GM12872 (cell line): ENCODE data around the gene IGFL4.

Experiments
- TF ChIP-seq, protein P1 (sequence below): IDR thresholded peaks from 3 replicates; pipeline ENCODE4 v1.5.1; 2011; ENCODE audit warnings: low read depth, mild to moderate bottlenecking, low read length, moderate library complexity; ENCODE audit not compliant: insufficient read depth

The IGFL4 gene

DNA sequence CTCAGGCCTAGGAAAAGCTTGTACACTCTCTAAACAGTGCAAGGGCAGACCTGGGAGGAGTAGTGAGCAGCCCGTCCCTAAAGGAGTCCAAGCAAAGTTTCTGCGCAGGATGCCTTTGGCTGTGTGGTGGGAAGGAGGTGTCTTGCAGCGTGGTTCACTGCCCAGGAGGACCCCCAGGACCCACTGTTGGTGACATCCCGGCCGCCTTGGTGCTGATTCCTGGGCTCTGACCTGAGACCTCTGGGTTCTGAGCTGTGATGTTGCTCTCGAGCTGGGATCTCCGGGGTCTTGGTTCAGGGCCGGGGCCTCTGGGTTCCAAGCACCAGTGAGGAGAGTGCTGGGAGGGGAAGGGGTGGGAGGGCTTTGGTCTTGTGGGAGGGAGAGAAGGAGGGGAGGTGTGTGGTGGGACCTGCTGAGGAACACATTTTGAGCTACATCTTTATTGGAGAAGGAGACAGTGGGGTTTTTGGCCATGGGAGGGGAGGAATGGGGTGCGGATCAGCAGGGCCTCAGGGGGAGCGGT lies 22.0 kb downstream of the IGFL4 start:
- TF ChIP-seq, protein P1, sequence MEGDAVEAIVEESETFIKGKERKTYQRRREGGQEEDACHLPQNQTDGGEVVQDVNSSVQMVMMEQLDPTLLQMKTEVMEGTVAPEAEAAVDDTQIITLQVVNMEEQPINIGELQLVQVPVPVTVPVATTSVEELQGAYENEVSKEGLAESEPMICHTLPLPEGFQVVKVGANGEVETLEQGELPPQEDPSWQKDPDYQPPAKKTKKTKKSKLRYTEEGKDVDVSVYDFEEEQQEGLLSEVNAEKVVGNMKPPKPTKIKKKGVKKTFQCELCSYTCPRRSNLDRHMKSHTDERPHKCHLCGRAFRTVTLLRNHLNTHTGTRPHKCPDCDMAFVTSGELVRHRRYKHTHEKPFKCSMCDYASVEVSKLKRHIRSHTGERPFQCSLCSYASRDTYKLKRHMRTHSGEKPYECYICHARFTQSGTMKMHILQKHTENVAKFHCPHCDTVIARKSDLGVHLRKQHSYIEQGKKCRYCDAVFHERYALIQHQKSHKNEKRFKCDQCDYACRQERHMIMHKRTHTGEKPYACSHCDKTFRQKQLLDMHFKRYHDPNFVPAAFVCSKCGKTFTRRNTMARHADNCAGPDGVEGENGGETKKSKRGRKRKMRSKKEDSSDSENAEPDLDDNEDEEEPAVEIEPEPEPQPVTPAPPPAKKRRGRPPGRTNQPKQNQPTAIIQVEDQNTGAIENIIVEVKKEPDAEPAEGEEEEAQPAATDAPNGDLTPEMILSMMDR: no peak

DNA sequence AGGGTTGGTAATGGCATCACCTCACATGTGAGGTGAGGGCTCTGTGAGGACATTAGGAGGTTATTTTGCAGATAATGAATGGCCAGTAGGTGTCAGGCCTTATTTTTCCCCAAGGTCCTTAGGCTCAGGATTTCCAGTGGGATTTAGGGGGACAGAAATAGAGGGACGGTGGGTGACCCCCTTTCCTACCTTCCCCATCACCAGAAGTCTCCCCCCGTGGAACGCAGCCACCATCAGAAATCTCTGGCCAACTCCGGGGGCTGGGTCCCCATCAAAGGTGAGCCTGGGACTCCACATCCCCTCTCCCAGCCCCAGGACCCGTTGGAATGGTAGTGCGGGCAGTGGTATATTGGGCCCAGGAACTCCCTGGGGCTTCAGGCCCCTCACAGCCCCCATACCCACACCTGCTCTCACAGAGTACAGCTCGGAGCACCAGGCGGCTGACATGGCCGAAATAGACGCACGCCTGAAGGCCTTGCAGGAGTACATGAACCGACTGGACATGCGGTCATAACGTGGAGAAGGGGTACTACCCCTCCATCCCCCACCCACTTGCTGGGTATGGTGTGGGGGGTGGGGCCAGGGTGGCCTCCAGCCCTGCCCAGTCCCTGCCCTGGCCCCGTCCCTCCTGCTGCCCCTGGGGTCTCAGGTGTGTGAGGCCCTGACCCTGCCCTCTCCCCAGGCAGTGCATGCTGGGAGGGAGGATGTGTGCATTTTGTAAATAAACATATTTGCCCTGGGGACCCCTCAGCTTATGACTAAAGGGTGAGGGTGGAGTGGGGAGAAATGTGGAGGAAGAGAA lies 22.7 kb downstream of the IGFL4 start:
- TF ChIP-seq, protein P1: no peak

DNA sequence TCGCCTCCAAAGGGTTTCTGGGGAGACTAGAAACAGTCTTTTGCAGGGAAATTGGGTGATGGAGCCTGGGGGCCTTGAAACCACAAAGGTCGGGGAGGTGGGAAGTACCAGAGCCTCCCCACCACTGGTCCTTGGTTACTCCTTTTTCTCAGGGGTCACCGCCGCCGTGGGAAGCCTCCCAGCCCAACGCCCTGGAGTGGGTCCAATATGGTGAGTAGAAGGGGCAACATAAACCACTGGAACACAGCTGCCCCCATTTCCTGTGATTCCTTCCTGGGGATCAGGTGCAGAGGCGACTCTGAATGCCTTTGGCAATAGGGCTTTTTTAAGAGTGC lies 23.7 kb downstream of the IGFL4 start:
- TF ChIP-seq, protein P1: no peak; the same call in 2 of the 3 replicates

DNA sequence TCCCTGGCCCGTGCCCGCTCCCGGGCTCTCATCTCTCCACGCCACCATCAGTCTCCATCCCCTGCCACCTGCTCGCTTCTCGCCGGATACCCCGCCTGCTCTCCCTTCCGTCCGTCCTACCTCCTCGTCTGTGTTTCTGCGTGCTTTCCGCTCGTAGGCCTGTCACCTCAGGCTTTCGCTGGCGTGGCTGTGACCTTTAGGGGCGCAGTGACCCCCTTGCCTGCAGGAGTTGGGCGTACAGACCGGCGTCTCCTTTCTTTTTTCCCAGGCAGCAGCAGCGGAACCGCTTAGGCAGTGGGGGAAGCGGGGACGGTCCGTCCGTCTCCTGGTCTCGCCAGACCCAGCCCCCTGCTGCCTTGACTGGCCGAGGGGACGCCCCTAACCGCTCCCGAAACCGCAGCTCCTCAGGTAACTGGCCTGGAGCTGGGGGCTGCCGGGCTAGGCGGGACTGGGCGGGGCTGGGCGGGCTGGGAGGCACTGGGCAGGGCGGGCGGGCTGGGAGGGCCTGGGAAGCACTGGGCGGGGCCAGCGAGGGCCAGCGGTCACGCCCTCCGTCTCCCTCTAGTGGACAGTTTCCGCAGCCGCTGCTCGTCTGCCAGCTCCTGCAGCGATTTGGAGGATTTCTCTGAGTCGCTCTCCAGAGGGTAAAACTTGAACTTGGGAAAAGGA lies 24.2 kb downstream of the IGFL4 start:
- TF ChIP-seq, protein P1: peak; percentile 85

DNA sequence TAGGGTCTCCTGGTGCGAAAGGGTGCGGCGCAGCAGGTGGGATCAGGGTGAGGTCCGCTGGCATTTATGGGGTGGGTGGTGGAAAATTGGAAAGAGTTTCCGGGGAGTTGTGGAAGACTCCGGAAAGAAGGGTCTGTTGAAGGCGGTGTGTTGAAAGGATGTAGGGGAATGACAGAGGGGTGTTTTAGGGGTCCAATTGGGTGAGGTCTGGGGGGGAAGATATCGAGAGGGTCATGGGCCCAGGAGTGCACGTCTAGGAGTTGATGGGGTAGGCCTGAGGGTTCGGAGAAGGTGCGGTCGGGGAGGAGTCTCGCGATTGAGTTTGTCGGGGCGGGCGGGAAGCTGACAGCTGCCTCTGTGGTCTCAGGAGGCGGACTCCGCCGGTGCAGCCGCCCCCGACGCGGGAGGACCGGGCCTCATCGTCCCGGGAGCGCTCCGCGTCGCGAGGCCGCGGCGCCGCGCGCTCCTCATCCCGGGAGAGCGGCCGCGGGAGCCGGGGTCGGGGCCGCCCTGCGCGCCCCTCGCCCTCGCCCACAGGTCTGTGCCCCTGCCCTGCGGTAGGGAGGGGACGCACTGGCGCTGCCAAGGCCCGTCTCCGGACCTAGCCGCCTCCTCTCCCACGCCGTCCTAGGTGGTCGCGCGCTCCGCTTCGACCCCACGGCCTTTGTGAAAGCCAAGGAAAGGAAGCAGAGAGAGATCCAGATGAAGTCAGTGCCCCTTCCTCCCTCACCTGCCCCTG lies 24.9 kb downstream of the IGFL4 start:
- TF ChIP-seq, protein P1: no peak

DNA sequence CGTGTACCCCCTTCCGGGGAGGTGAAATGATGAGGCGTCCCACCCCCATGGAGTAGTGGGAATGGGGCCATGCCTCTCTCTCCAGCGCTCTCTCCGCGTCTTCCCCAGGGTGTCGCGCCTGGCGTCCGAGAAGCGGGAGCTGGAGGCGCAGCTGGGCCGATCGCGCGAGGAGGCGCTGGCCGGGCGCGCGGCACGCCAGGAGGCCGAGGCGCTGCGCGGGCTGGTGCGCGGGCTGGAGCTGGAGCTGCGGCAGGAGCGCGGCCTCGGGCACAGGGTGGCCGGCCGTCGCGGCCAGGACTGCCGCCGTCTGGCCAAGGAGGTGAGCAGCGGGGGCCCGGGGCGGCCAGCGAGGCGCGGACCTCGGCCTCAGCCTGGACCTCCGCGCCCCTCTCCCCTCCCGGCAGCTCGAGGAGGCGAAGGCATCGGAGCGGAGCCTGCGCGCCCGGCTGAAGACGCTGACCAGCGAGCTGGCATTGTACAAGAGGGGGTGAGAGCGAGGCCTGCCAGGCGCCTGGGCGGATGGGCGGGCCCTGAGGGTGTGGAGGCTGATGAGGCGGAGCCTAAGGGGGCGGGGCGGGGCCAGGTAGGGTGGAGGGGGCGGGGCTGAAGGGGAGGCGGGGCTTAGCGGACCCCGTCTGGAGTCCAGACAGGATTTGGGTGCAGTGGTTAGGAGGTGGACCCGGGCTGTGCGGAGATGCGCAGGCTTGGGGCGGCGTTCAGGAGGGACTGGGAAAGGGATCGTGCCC lies 25.7 kb downstream of the IGFL4 start:
- TF ChIP-seq, protein P1: no peak

DNA sequence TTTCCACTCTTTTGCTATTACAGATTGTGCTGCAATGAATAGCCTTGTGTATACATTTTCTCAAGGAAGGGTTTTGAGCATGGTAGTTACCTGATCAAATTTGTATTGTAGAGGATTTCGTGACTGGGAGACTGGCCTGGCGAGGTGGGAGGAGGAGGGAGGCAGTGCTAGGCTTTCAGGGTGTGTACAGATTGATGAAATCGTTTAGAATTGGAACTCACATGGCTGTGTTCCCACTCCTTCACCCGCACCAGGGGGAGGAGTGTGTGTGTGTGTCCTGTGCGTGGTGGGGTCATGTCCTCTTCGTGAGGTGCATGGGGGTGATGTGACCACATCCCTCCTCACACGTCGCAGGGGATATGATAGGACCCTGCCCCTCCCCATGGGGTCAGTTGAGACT lies 26.3 kb downstream of the IGFL4 start:
- TF ChIP-seq, protein P1: no peak
